ENCODE measurements around the gene PI4KB.

The PI4KB gene

DNA sequence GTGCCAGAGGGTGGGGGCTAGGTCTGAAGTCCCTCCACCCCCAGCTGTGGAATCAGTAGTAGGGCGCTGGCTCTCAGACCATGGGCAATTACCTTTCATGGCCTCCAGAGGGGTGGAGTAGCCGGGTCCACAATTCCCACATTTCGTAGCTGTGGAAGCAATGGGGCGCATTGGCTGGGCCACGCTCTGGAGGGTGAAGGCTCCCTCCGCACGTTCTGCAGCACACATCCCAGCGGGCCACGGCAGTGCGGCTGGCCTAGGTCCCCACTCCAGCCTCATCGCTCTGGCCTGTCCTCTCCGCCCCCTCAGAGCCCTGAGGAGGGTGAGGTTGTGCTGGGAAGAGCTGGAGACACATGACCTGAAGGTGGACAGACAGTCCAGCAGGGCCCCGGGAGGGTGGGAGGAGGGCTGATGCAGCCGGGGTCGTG is 42.4 kb upstream of the PI4KB start:
- no peaks in the 10 kb centered on the region for H3K27me3 ChIP-seq (replicated peaks; ENCODE audit: control insufficient read depth, insufficient read depth, low read length)
- no peak for DNase-seq (ENCODE audit: extremely low read depth, insufficient read length)
- TF ChIP-seq, protein P1, sequence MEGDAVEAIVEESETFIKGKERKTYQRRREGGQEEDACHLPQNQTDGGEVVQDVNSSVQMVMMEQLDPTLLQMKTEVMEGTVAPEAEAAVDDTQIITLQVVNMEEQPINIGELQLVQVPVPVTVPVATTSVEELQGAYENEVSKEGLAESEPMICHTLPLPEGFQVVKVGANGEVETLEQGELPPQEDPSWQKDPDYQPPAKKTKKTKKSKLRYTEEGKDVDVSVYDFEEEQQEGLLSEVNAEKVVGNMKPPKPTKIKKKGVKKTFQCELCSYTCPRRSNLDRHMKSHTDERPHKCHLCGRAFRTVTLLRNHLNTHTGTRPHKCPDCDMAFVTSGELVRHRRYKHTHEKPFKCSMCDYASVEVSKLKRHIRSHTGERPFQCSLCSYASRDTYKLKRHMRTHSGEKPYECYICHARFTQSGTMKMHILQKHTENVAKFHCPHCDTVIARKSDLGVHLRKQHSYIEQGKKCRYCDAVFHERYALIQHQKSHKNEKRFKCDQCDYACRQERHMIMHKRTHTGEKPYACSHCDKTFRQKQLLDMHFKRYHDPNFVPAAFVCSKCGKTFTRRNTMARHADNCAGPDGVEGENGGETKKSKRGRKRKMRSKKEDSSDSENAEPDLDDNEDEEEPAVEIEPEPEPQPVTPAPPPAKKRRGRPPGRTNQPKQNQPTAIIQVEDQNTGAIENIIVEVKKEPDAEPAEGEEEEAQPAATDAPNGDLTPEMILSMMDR (IDR thresholded peaks at IDR 0.05; ENCODE audit: insufficient read depth, low read length, poor library complexity, severe bottlenecking) = no peak
- H3K36me3 ChIP-seq (ENCODE audit: control insufficient read depth, insufficient read depth, low read length) = no peaks in the 10 kb centered on the region
- no peak overlapping the region for H3K4me3 ChIP-seq (replicated peaks; ENCODE audit: low read depth, low read length)

DNA sequence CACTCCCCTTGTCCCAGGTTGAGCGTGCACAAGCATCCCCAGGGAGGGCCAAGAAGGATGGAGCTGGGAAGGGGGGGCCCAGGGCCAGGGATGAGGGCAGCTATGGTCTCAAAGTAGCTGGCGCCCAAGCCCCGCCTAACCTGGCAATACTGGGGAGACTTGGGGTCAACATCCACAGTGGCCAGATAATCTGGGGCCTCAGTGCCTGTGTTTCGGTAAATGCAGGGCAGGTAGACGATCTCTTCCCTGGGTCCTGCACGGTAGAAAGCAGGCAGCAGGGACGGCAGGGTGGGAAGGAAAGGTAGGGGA is 42.0 kb upstream of the PI4KB start:
- TF ChIP-seq, protein P1 (IDR thresholded peaks at IDR 0.05; ENCODE audit: insufficient read depth, low read length, poor library complexity, severe bottlenecking) = no peak
- no peaks in the 10 kb centered on the region for H3K36me3 ChIP-seq (ENCODE audit: control insufficient read depth, insufficient read depth, low read length)
- H3K4me3 ChIP-seq (replicated peaks; ENCODE audit: low read depth, low read length) = no peak overlapping the region
- H3K27me3 ChIP-seq (replicated peaks; ENCODE audit: control insufficient read depth, insufficient read depth, low read length) = no peaks in the 10 kb centered on the region
- DNase-seq (ENCODE audit: extremely low read depth, insufficient read length) = no peak

DNA sequence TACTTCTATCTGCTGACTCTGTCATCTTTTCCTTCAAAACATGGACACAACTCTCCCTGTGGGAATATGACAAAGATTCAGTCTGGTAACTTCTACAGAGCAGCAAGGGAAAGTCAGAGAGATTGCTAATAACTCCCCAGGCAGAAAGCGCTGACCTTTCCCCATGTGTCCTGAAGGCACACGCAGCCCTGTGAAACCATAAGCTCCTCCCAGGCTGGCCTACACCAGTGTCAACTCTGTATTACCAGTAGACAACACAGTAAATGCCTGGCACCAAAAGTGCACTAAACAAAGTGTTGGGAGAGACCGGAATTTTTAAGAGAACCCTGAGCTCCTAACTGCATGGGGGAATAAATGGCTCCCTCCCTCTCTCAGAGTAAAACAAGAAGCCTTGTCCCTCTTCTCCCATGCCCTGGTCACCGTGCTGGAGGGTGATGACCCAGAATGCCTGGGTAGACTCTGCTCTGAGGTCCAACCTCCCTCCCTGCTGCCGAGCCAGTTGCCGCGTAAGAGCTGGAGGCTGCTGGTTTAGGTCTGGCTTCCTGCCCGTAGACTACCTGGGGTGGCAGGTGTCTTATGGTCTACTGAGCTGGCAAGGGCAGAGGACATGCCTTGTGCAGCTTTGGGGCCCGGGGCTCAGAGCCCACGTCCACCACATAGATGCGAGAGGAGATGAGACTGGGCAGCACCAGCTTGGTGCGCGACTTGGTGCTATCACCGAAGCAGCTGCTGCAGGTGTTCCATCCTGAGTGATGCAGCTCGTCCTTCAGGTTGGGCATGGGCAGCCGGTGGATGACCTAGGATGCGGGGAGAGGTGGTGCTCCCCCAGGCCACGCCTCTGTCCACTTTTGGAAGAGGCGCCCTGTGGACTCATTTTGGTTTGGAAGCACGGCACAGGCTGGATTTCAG is 41.4 kb upstream of the PI4KB start:
- no peak overlapping the region for H3K4me3 ChIP-seq (replicated peaks; ENCODE audit: low read depth, low read length)
- TF ChIP-seq, protein P1 (IDR thresholded peaks at IDR 0.05; ENCODE audit: insufficient read depth, low read length, poor library complexity, severe bottlenecking) = no peak
- H3K36me3 ChIP-seq (ENCODE audit: control insufficient read depth, insufficient read depth, low read length) = no peaks in the 10 kb centered on the region
- DNase-seq (ENCODE audit: extremely low read depth, insufficient read length) = no peak
- H3K27me3 ChIP-seq (replicated peaks; ENCODE audit: control insufficient read depth, insufficient read depth, low read length) = no peaks in the 10 kb centered on the region

DNA sequence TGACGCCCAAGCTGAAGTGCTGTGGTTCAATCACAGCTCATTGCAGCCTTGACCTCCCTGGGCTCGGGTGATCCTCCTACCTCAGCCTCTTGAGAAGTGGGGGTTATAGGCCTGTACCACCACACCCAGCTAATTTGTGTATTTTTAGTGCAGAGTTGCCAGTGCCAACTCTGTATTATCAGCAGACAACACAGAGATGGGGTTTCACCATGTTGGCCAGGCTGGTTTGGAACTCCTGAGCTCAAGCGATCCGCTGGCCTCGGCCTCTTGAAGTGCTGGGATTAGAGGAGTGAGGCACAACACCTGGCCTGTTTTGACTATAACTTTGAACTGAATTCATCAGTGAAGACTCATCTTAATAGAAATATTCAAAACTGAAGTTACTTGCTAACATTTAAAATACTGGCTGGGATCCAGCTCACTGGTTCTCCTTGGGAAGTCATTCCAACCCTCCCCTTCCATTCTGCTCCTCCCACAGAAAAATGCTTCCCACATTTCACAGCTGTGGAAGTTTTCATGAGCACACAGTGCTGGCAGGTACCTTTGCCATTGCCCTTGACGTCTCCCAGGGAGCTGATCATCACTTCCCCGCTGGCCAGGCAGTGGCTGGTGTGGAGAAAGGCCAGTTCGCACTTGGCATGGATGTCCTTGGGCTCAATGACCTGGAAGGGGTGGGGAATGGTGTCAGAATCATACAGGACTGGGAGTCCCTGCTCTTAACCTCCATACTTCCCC is 40.6 kb upstream of the PI4KB start:
- DNase-seq (ENCODE audit: extremely low read depth, insufficient read length) = no peak
- Histone ChIP-seq H3K4me3 (replicated peaks; ENCODE audit: low read depth, low read length) (no peak overlapping the region), H3K36me3 (ENCODE audit: control insufficient read depth, insufficient read depth, low read length) (no peaks in the 10 kb centered on the region), H3K27me3 (replicated peaks; ENCODE audit: control insufficient read depth, insufficient read depth, low read length) (no peaks in the 10 kb centered on the region)
- TF ChIP-seq, protein P1 (IDR thresholded peaks at IDR 0.05; ENCODE audit: insufficient read depth, low read length, poor library complexity, severe bottlenecking) = no peak

DNA sequence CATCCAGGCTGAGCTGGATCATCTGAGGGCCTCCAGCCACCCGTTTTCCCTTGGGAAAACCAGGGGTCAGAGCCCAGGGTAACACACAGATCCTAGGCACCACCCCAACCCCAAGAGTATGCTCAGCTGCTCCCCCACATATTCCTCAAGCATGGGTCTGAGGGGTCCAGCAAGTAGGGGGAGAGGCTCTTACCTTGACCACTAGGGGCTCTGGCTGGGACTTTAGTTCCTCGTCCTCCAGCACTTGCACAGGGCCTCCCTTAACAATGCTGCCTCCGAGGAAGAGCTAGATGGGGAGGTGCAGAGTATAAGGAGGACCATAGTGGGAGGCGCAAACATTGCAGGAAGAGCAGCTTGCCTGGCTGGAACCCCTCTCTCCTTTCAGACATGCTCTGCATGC is 37.8 kb upstream of the PI4KB start:
- no peaks in the 10 kb centered on the region for H3K36me3 ChIP-seq (ENCODE audit: control insufficient read depth, insufficient read depth, low read length)
- H3K27me3 ChIP-seq (replicated peaks; ENCODE audit: control insufficient read depth, insufficient read depth, low read length) = no peaks in the 10 kb centered on the region
- DNase-seq (ENCODE audit: extremely low read depth, insufficient read length) = no peak
- TF ChIP-seq, protein P1 (IDR thresholded peaks at IDR 0.05; ENCODE audit: insufficient read depth, low read length, poor library complexity, severe bottlenecking) = peak; percentile 4
- no peak overlapping the region for H3K4me3 ChIP-seq (replicated peaks; ENCODE audit: low read depth, low read length)

Measured in GM06990 (cell line).